ENCODE results near the gene SFTPD.
A peak's percentile ranks its signal among the peaks of the same experiment; 100 is the strongest.
"Not testable (repeated sequence)": the region's sequence is repeated elsewhere in the genome, so short reads cannot be mapped to it uniquely, and the experiment has no call there.

SFTPD gene

GRCh38 chr10:79898597-79899325 lies 50.1 kb downstream of the SFTPD start:
- Histone ChIP-seq H3K4me2 (ENCODE audit: low read depth, low read length, poor library complexity, severe bottlenecking) (no peak overlapping the region), H4K20me1 (ENCODE audit: insufficient read depth, low read length, poor library complexity, severe bottlenecking) (no peaks in the 10 kb centered on the region), H3K79me2 (ENCODE audit: insufficient read depth, low read length) (no peaks in the 10 kb centered on the region), H3K27me3 (ENCODE audit: insufficient read depth, low read length, poor library complexity, severe bottlenecking) (no peaks in the 10 kb centered on the region), H3K9me3 (ENCODE audit: insufficient read depth, low read depth, low read length) (no peaks in the 10 kb centered on the region), H2AFZ (ENCODE audit: low read length) (no peak overlapping the region), H3K36me3 (ENCODE audit: insufficient read depth, low read length) (no peaks in the 10 kb centered on the region), H3K9me2 (replicated peaks; ENCODE audit: low read depth, low read length) (no peaks in the 10 kb centered on the region), H3F3A (ENCODE audit: low read depth) (no peaks in the 10 kb centered on the region), H3K9ac (ENCODE audit: low read depth, low read length, poor library complexity, severe bottlenecking) (no peak overlapping the region), H3K4me1 (ENCODE audit: insufficient read depth, low read length, poor library complexity, severe bottlenecking) (no peaks in the 10 kb centered on the region), H3K4me3 (ENCODE audit: low read length, poor library complexity, severe bottlenecking) (no peak overlapping the region)
- TF ChIP-seq CTCF (conservative IDR thresholded peaks at IDR 0.05; ENCODE audit: low read length): no peak
- no peak for TF ChIP-seq EZH2phosphoT487 (IDR thresholded peaks at IDR 0.05; ENCODE audit: borderline replicate concordance)

GRCh38 chr10:79892896-79893295 lies 56.0 kb downstream of the SFTPD start:
- not testable (repeated sequence) for H3K9ac ChIP-seq (ENCODE audit: low read depth, low read length, poor library complexity, severe bottlenecking); H3K36me3 ChIP-seq (ENCODE audit: insufficient read depth, low read length); H4K20me1 ChIP-seq (ENCODE audit: insufficient read depth, low read length, poor library complexity, severe bottlenecking); H3K9me2 ChIP-seq (replicated peaks; ENCODE audit: low read depth, low read length); H3K27me3 ChIP-seq (ENCODE audit: insufficient read depth, low read length, poor library complexity, severe bottlenecking); H3F3A ChIP-seq (ENCODE audit: low read depth); H3K4me2 ChIP-seq (ENCODE audit: low read depth, low read length, poor library complexity, severe bottlenecking); H3K9me3 ChIP-seq (ENCODE audit: insufficient read depth, low read depth, low read length); H2AFZ ChIP-seq (ENCODE audit: low read length); H3K4me1 ChIP-seq (ENCODE audit: insufficient read depth, low read length, poor library complexity, severe bottlenecking); H3K4me3 ChIP-seq (ENCODE audit: low read length, poor library complexity, severe bottlenecking); H3K79me2 ChIP-seq (ENCODE audit: insufficient read depth, low read length)

GRCh38 chr10:79890469-79890868 lies 58.4 kb downstream of the SFTPD start:
- Histone ChIP-seq H3K9me3 (ENCODE audit: insufficient read depth, low read depth, low read length) (no peaks in the 10 kb centered on the region), H3F3A (ENCODE audit: low read depth) (no peaks in the 10 kb centered on the region), H3K9ac (ENCODE audit: low read depth, low read length, poor library complexity, severe bottlenecking) (no peak overlapping the region), H3K4me1 (ENCODE audit: insufficient read depth, low read length, poor library complexity, severe bottlenecking) (no peaks in the 10 kb centered on the region), H3K9me2 (replicated peaks; ENCODE audit: low read depth, low read length) (no peaks in the 10 kb centered on the region), H2AFZ (ENCODE audit: low read length) (no peak overlapping the region), H3K36me3 (ENCODE audit: insufficient read depth, low read length) (no peaks in the 10 kb centered on the region), H3K79me2 (ENCODE audit: insufficient read depth, low read length) (no peaks in the 10 kb centered on the region), H3K4me2 (ENCODE audit: low read depth, low read length, poor library complexity, severe bottlenecking) (no peak overlapping the region), H3K27me3 (ENCODE audit: insufficient read depth, low read length, poor library complexity, severe bottlenecking) (no peaks in the 10 kb centered on the region), H4K20me1 (ENCODE audit: insufficient read depth, low read length, poor library complexity, severe bottlenecking) (no peaks in the 10 kb centered on the region), H3K4me3 (ENCODE audit: low read length, poor library complexity, severe bottlenecking) (no peak overlapping the region)
- TF ChIP-seq EZH2phosphoT487 (IDR thresholded peaks at IDR 0.05; ENCODE audit: borderline replicate concordance) (no peak), CTCF (conservative IDR thresholded peaks at IDR 0.05; ENCODE audit: low read length) (no peak)

GRCh38 chr10:79888984-79889383 lies 59.9 kb downstream of the SFTPD start:
- H3K79me2 ChIP-seq (ENCODE audit: insufficient read depth, low read length): not testable (repeated sequence)

More at GRCh38 chr10:79888984-79889383, 59.9 kb downstream of the SFTPD start:
- not testable (repeated sequence) for H3K4me3 ChIP-seq (ENCODE audit: low read length, poor library complexity, severe bottlenecking); H3K36me3 ChIP-seq (ENCODE audit: insufficient read depth, low read length); H3K4me2 ChIP-seq (ENCODE audit: low read depth, low read length, poor library complexity, severe bottlenecking); H3K9me3 ChIP-seq (ENCODE audit: insufficient read depth, low read depth, low read length); H3K4me1 ChIP-seq (ENCODE audit: insufficient read depth, low read length, poor library complexity, severe bottlenecking); H4K20me1 ChIP-seq (ENCODE audit: insufficient read depth, low read length, poor library complexity, severe bottlenecking); H3K27me3 ChIP-seq (ENCODE audit: insufficient read depth, low read length, poor library complexity, severe bottlenecking); H3F3A ChIP-seq (ENCODE audit: low read depth); H3K9ac ChIP-seq (ENCODE audit: low read depth, low read length, poor library complexity, severe bottlenecking); H3K9me2 ChIP-seq (replicated peaks; ENCODE audit: low read depth, low read length)
- peak overlapping the region; percentile 39; the same call in 1 of the 2 replicates for H2AFZ ChIP-seq (ENCODE audit: low read length)
